HG03280 (cell line): Measurements from ENCODE around the gene COL23A1.

Experiments used
- ATAC-seq: cut with Tn5 transposase; IDR thresholded peaks from one replicate; pipeline ENCODE4 v1.9.1; 2021; ENCODE audit warnings: mild to moderate bottlenecking, moderate library complexity; ENCODE audit not compliant: unreplicated experiment

COL23A1 gene

DNA sequence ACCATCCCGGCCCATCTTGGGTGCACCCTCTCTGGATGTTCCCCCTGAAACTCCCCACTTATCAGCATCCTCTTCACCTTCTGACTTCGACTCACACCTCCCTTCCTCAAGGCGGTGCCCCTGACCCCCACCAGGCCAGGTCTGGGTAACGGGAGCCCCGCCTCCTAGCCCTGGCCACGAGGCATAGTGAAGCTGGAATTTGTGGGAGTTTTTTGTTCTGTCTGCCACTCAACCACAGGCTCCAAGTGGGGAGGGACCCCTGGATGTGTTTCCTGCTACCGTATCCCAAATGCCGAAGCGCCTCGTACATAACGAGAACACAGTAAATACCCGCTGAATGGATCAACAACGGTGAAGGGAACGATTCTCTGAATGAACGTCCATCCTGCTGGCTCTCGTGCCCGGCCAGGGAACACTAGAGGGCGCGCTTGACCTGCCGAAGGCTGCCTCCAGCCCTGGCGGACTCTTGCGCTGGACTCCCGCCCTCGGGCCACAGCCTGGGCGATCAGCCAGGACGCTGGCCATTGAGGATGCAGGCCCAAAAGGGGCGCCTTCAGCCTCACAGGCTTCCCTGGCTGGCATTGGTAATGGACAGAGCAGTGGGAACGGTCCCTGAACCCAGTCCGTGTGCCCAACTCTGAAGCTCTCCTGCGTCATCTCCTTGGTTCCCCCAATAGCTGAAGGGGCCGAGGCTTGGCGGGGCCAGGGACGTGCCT is 310.3 kb downstream of the COL23A1 start:
- ATAC-seq: peak; percentile 50

DNA sequence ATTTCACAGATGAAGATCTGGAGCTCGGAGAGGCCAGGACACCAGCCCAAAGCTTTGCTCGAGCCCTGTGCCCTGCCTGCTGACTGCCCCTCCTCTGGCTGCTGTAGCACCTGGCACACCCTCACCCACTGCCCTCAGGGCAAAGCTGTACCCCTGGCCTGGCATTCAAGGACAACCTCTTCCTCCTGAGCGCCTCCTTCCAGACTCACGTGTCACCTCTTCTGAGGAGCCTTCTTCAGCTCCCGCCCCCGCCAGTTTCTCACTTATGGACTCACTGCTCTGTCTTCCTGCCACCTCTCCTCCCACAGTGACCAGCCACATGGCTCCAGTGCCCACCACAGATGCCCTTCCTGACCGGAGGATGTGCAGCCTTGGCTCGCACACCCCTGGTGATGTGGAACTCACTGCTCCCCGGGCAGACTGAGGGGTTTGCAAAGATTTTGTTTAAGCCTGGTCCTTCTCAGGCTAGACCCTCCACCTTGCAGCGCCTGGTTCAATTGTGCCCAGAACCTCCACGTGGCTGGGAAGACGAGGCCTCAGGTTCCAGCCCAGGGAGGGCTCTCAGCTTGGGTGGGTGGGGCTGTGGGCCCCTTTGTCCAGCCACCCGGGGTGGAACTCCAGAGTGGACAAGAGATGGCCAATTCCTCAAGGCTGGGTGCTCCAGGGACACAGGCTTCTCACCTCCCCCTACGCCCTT is 311.0 kb downstream of the COL23A1 start:
- no peak for ATAC-seq

DNA sequence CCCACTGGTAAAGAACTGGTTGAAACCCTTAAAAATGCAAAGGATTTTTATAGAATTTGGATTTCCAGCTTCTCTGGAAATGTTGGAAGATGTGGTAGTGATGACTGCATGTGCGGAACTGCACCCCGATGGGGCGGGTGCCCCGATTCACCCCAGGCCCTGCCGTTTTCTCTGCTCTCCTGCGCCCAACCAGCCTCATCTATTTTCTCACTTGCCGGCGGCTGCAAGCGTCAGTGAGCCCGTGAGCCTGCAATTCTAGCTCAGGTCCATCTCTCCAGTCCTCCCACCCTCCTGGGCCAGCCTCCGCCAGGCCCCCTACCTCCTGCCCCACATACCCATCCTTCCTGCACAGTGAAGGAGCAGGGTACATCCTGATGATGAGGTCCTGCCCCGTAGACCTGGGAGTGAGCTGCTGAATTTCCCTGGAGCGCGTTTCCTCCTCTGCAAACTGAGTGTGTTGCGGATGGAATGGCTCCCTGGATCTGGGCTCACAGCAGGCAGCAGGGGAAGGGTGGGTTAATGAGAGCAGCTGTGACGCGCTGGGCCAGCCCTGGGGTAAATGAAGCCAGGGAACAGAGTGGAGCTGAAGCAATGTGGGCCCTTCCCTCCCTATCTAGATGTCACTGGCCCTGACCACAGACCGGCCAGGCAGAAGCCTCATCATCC is 311.7 kb downstream of the COL23A1 start:
- no peak for ATAC-seq

DNA sequence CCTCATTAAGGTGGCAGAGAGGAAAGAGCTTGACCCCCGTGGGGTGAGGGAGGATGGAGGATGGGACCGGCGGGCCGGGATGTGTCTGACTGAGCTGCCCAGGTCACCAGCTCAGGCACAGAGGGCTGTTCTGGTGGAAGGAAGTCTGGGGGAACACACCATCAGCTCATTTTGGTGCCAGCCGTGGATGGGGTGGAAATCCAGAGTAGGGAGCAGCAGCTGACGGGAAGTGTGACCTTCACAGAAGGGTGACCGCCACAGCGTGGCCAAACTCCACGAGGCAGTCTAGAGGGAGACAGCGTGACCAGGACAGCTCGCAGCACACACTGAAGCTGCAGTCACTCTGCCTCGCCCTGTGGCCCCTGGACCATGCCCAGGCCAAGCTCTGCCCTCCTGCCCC is 312.3 kb downstream of the COL23A1 start:
- no peak for ATAC-seq

DNA sequence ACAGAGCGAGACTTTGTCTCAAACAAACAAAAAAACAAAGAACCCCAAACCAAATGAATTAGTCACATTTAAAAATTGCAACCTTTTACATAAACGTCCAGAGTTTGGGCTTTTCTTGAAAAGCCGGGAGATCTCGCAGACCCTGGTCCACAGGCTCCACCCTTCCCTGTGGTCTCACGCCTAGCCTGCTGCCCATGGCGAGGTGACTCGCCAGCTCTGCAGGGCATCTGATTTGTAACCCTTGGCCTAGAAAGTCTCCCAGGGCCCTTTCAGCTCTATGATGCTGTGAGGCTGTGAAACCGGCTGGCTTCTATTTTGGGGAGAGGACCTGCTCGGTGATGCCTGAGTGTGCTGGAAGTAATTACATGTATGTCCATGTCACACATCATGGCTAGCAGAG is 312.8 kb downstream of the COL23A1 start:
- no peak for ATAC-seq

DNA sequence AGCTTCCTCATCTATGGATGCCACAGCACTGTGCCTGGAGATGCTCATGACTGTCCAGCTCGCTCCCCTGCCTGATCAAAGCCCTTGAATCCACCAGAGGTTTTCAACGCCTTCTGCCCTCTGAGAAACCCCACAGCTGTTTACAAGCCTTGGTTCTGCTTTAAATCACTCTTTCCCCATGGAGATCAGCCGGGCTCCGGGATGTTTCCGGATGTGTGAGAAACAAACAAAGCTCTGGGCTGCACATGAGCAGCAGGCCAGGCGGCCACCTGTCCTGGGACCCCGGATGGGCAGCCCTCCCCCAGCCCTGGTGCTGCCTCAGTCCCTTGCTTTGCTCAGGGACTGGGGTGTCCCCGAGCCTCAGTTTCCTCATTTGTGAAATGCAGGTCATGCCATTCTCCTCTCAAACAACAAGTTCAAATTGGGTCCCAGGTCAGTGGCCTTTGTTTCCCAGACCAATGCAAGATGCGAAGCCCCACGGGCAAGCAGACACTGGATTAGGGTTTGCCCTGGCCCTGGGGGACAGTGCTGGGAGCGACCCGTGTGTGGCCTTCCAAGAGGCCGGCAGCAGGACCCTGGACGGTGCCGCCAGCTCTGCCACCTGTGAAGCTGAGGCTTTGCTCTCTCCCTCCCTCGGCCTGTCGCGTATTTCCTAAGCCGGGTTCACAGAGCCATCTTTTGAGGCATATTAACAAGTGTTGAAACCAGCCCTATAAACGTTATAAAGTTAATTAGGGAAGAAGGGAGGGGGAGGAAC is 315.2 kb downstream of the COL23A1 start:
- ATAC-seq: no peak

DNA sequence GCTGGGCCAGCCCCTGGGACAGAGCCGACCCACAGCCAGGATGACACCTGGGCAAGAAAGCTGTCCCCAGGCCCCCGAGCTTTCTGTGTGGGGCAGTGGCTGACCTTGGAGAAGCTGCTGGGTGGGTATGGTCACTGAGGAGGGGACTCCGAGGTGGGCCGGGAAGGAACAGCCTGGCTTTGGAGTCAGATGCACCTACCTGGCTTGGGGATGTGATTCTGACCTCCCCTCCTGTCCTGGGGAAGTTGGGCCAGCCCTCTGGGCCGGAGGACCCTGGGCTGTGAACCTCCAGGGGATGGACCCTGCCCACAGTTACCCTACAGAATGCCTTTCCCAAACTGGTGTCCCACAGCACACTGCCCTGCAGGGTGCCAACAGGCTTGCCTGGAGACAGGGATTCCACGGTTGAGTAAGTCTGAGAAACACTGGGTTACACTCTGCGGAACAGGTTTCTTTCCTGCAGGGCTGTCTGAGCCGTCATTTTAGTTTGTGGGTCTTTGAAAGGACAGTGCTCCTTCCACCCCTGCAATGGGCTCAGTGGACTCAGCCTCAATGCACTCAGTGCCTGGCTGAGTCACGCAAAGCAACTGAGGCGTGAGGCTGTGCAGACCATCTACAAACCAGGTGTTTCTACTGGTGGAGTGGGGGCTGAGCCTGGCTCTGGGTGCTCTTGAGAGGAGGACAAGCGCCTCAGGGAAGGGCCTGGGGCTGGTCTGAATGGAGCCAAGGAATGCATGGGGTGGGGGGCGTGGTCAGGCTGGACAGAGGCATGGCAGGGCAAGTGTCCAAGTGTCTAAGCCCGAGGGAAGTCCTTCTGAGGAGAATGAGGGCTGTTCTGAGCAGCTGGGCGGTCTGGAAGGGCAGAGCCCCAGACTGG is 316.3 kb downstream of the COL23A1 start:
- ATAC-seq: no peak

DNA sequence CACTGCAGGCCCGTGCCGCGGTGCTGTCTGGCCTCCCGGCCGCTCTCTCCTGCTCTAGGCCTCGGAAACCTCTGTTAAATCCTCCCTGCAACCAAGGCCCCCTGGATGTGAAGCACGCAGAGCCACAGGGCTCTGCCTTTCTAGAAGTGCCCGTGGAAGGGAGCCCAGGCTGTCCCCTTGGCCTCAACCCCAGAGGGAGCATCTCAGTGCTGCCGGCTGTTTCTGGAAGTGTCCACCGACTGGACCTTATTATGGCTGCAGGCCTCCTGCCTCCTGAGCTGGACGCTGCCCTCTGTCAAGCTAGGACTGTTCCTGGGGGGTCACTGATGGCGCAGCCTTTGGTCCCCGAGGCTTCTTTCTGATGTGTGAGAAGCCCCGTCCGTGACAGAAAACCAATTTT is 317.2 kb downstream of the COL23A1 start:
- no peak for ATAC-seq

DNA sequence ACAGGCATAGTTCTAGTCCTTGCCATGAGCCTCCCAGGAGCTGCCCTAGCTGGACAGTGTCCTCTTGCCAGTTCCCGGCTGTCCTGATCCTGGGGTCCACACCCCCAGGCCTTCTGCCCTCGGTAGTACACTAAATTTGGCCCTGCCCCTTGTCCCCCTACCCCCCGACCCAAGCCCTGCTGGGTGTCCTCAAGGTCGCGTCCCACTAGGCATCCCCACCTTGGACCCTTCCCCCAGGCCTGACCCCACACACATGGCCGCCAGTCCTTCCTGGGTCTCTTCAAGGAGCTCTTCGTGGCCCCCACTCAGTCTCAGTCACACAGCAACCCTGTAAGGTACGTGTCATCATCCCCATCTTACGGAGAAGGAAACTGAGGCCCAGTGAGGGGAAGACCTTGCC is 317.6 kb downstream of the COL23A1 start:
- no peak for ATAC-seq

DNA sequence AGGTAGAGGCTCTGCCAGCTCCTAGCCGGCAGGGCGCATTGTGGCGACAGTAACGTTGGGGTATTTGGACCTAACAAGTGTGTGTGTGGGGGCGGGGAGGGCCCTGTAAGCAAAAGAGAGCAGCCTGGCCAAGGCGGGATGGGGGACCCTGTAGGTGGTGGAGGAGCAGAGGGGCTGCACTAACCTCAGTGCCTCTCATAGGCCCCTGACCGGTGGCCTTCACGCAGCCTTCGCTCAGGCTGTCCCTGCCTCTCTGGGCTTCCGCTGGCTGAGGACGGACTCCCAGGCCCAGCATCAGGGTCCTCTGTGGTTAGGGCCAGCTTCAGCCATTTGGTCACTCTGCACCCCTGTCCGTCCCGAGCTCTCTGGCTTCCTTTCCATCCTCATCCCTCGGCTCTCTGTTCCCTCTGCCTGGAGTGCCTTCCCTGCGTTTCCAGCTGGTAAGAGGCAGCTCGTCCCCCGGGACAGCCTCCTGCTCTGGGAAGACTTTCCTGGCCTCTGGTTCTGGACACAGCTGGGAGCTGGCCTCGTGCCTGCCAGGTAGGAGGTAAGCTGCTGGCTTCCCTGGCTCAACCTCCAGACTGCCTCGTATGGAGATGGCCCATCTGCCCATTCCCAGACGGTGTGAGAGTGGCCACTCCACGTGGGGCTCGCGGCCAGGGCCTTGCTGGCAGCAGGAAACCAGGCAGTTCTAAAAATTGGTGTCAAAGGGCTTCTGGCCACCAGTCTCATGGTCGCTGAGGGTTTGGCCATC is 318.3 kb downstream of the COL23A1 start:
- no peak for ATAC-seq

DNA sequence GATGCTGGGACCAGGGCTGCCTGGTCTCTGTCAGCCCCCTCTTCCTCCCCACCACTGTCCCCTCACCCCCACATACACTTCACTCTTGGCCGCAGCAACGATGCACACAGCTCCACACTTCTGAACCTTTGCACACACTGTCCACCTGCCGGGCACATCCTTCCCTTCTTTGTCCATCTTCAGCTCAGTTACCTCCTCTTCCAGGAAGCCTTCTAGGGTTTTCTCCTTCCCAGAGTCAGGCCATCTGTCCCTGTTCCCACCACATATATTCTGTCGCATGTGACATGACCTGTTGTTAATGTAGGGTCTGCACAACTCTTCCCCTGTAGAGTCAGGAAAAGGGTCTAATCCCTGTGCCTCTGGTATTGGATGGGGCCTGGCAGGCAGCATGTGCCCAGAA is 319.0 kb downstream of the COL23A1 start:
- ATAC-seq: no peak

DNA sequence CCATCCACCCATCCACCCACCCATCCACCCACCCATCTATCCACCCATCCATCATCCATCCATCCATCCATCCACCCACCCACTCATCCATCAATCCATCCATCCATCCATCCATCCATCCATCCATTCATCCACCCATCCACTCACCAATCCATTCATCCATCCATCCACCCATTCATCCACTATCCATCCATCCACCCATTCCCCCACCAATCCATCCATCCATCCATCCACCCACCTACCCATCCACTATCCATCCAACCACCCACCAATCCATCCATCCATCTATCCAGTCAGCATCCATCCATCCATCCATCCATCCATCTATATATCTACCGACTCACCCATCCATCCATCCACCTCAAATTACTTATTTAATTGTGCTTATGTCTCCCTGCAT is 320.7 kb downstream of the COL23A1 start:
- no peak for ATAC-seq

DNA sequence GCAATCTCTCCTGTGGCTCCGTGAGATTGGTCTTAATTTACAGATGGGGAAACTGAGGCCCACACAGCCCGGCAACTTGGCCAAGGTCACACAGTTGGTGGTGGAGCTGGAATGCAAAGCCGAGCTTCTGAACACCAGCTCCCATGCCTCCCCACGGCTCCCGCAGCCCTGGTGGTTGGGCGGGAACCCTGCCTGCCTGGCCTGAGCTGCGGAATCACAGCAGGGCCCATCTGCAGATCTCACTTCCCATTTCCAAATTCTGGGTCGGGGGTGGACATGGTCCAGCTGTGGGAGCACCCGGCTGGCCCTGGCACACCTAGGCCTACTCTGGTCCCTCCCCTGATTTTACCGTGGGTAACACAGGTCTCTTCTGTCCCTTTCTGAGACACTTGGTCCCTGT is 322.3 kb downstream of the COL23A1 start:
- no peak for ATAC-seq

DNA sequence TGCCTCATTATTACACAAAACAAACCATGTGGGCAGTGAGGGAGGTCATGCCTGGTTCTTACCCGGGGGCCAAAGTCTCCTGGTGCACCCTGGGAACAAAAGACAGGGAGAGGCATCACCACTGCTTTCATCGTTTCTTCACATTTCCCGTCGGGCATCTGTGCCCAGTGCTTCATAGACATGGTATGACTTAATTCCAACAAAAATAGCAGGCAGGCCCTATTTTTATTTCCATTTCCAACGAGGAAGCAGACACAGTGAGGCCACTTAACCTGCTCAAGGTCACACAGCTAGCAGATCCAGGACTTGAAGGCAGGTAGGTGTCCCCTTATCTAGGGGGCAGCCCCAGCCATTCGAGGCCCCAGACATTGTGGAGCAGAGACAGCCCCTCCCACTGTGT is 322.9 kb downstream of the COL23A1 start:
- no peak for ATAC-seq

DNA sequence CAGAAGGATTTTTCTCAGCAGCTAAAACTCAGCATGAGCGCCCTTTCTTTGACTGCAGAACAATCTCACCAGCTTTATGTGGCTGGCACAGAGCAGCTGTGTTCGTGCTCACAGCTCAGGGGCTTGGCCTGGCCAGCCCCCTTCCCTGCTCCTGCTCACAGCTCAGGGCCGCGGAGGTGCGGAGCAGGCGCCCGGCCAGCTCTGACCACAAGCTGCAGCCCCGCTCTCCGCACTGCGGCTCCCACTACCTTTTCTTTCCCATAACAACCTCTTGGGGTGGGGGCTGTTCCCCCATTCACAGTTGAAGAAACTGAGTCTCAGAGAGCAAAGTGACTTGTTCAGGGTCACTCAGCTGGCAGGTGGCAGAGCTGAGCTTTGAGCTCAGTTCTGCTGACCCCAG is 323.6 kb downstream of the COL23A1 start:
- ATAC-seq: no peak

DNA sequence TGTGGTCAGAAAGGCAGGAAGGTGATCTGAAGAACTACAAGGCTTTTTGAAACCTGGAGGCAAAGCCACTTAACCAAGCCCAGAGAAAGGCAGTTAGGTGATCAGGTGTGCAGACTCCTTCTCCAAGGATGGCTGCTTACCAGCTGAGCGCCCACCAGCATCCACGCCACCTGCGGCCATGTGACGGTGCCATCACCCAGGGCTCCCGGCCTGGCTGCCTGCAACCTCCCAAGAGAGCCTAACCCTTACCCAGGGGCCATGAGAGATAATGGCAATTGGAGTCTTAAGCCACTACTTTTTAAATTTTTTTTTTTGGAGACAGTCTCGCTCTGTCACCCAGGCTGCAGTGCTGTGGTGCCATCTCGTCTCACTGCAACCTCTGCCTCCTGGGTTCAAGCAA is 324.4 kb downstream of the COL23A1 start:
- no peak for ATAC-seq

DNA sequence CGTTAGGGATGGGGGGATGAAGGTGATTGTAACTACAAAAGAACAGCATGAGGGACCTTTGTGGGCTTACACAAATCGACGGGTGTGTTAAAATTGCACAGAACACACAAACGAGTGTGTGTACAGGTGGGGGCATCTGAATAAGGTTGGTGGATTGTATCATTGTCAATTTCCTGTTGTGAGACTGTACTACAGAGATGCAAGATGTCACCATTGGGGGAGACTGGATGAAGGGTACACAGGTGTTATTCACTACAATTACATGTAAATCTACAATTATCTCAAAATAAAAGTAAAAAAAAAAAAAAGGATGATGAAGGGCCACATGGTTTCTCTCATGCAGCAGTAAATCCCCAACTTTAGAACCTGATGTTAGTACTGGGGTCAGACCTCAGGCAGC is 326.1 kb downstream of the COL23A1 start:
- no peak for ATAC-seq

DNA sequence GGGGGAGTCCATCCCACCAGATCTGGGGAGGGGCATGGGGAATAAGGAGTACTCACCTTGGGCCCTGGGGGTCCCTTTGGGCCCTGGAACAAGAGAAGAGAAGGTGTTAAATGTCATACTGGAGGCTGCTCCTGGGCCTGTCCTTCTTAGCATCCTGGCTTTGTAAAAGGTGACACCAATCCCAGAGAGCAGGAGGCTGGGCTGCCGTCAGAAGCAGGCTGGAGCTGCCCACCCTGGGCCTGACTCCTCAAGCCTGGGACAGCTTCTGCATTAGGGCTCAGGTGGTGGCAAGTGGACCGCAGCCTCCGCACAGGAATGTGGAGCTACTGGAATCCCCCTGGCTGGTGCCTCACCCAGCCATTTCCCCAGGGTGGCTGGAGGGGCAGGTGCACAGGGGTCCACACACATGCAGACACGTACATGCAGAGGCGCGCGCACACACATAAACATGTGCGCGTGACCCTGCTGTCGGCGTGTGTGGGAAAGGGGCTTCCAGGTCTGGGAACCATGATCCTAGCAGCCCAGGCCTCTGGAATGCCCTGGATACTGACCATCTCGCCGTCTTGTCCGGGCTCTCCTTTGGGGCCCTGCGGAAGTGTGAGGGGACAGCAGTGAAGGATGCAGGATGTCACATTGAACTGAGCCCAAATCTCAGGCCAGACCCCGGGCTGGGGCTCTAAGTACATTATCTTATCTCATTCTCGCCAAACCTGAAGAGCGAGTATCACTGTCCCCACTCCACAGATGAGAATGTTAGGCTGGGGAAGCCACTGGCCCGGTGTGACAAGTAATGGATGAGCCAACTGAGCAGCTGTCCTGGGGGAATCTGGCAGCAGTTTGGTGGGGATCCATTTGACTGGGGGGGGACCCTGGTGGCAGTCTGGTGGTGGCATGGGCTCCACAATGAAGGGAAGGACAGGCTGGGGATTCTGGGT is 328.3 kb downstream of the COL23A1 start:
- ATAC-seq: no peak
